Vagina (tissue), 2 donors: ENCODE results near the gene GALNTL6. TPM values are rescaled to one million over a fixed set of nuclear protein-coding genes. Genes with fewer than 3 reads are reported as not detected.

Experiments used
- DNase-seq, 2 donors: peaks; one replicate each; pipeline ENCODE4 v3.0.0-alpha.2; 2017; ENCODE audit errors: extremely low spot score in 2 of 2
- H3K27ac ChIP-seq: fragments of 200-600 bp; sonication (generic); one replicate; pipeline ENCODE4 v1.5.1; 2019
- H3K27me3 ChIP-seq: fragments of 200-600 bp; sonication (generic); one replicate; pipeline ENCODE4 v1.5.1; 2019
- H3K36me3 ChIP-seq, 2 donors: fragments of 200-600 bp; sonication (generic); one replicate each; pipeline ENCODE4 v1.5.1; 2017 to 2019
- H3K4me1 ChIP-seq: fragments of 200-600 bp; sonication (generic); one replicate; pipeline ENCODE4 v1.5.1; 2019
- H3K4me3 ChIP-seq, 2 donors: fragments of 200-600 bp; sonication (generic); 1 replicate in 1 of 2; 2 replicates in 1 of 2; pipeline ENCODE4 v1.5.1; 2016 to 2019
- H3K9me3 ChIP-seq: fragments of 200-600 bp; sonication (generic); one replicate; pipeline ENCODE4 v1.5.1; 2019
- CTCF ChIP-seq, 3 experiments: fragments of 450-650 bp in 2 of 3; fragments of 200-600 bp in 1 of 3; sonication (generic) in 1 of 3; IDR thresholded peaks; one replicate each; pipeline ENCODE4 v1.5.1; 2017 to 2019; ENCODE audit warnings: antibody characterized with exemption in 3 of 3, mild to moderate bottlenecking in 2 of 3, moderate library complexity in 2 of 3
- POLR2A ChIP-seq, 2 donors: fragments of 450-650 bp; IDR thresholded peaks; one replicate each; pipeline ENCODE4 v1.6.1; 2017; ENCODE audit warnings: antibody characterized with exemption in 2 of 2, mild to moderate bottlenecking in 2 of 2, moderate library complexity in 2 of 2
- POLR2AphosphoS5 ChIP-seq, 2 donors: sonication (generic); formaldehyde crosslinking; IDR thresholded peaks; one replicate each; pipeline ENCODE4 v1.9.0; 2017; ENCODE audit warnings: antibody characterized with exemption in 2 of 2, mild to moderate bottlenecking in 2 of 2, low read depth in 1 of 2; ENCODE audit not compliant: insufficient read depth in 1 of 2
- intact Hi-C: fragments of 100-400 bp; cut with DNase I; formaldehyde crosslinking; loops from one replicate; pipeline ENCODE4 v1.15.1; 2023
- total RNA-seq: library from RNA; depleted of rRNA; stranded (reverse); fragments of >200 nt; gene quantifications from one replicate; pipeline ENCODE4 v1.2.3, GENCODE V29; 2016

Gene GALNTL6
- total RNA-seq, 1 donor from 2014 or later = 0.74 TPM

GRCh38 chr4:172619218-172619617 is 806.0 kb downstream of the GALNTL6 start:
- DNase-seq = no peak
- H3K9me3 ChIP-seq = no peaks in the 10 kb centered on the region
- H3K4me3 ChIP-seq = no peak overlapping the region
- intact Hi-C loops = no loop called here
- H3K4me1 ChIP-seq = no peaks in the 10 kb centered on the region
- TF ChIP-seq CTCF (IDR thresholded peaks at IDR 0.05) (no peak), POLR2A (IDR thresholded peaks at IDR 0.05) (no peak), POLR2AphosphoS5 (IDR thresholded peaks at IDR 0.05; ENCODE audit: insufficient read depth in 1 of 2, low read depth in 1 of 2) (no peak)
- H3K27me3 ChIP-seq = no peaks in the 10 kb centered on the region
- H3K36me3 ChIP-seq = no peaks in the 10 kb centered on the region
- H3K27ac ChIP-seq = no peak overlapping the region

- Histone ChIP-seq H3K36me3 (no peaks in the 10 kb centered on the region), H3K9me3 (no peaks in the 10 kb centered on the region), H3K4me1 (no peaks in the 10 kb centered on the region), H3K27ac (no peak overlapping the region), H3K4me3 (no peak overlapping the region), H3K27me3 (no peaks in the 10 kb centered on the region)
- DNase-seq = no peak
- intact Hi-C loops = no loop called here
- TF ChIP-seq POLR2AphosphoS5 (IDR thresholded peaks at IDR 0.05; ENCODE audit: insufficient read depth in 1 of 2, low read depth in 1 of 2) = no peak
- no peak for TF ChIP-seq POLR2A (IDR thresholded peaks at IDR 0.05)
- TF ChIP-seq CTCF (IDR thresholded peaks at IDR 0.05) = no peak
Measured at GRCh38 chr4:172619798-172620197, 806.6 kb downstream of the GALNTL6 start.

- intact Hi-C loops = no loop called here
- Histone ChIP-seq H3K4me3 (no peak overlapping the region), H3K9me3 (no peaks in the 10 kb centered on the region)
Measured at GRCh38 chr4:172628263-172628662, 815.1 kb downstream of the GALNTL6 start.

GRCh38 chr4:172630280-172630679 is 817.1 kb downstream of the GALNTL6 start:
- H3K36me3 ChIP-seq = no peaks in the 10 kb centered on the region
- intact Hi-C loops = no loop called here
- no peak overlapping the region for H3K4me3 ChIP-seq
- no peak for TF ChIP-seq POLR2AphosphoS5 (IDR thresholded peaks at IDR 0.05; ENCODE audit: insufficient read depth in 1 of 2, low read depth in 1 of 2)
- no peak for TF ChIP-seq CTCF (IDR thresholded peaks at IDR 0.05)
- no peak for TF ChIP-seq POLR2A (IDR thresholded peaks at IDR 0.05)
- H3K9me3 ChIP-seq = no peaks in the 10 kb centered on the region
- H3K27ac ChIP-seq = no peak overlapping the region
- no peak for DNase-seq
- no peaks in the 10 kb centered on the region for H3K4me1 ChIP-seq
- no peaks in the 10 kb centered on the region for H3K27me3 ChIP-seq

More at GRCh38 chr4:172628263-172628662, 815.1 kb downstream of the GALNTL6 start:
- TF ChIP-seq POLR2AphosphoS5 (IDR thresholded peaks at IDR 0.05; ENCODE audit: insufficient read depth in 1 of 2, low read depth in 1 of 2) = no peak
- no peak for TF ChIP-seq POLR2A (IDR thresholded peaks at IDR 0.05)
- TF ChIP-seq CTCF (IDR thresholded peaks at IDR 0.05) = no peak
- no peak overlapping the region for H3K27ac ChIP-seq
- no peaks in the 10 kb centered on the region for H3K36me3 ChIP-seq
- H3K4me1 ChIP-seq = no peaks in the 10 kb centered on the region
- no peaks in the 10 kb centered on the region for H3K27me3 ChIP-seq
- DNase-seq = no peak

DNA sequence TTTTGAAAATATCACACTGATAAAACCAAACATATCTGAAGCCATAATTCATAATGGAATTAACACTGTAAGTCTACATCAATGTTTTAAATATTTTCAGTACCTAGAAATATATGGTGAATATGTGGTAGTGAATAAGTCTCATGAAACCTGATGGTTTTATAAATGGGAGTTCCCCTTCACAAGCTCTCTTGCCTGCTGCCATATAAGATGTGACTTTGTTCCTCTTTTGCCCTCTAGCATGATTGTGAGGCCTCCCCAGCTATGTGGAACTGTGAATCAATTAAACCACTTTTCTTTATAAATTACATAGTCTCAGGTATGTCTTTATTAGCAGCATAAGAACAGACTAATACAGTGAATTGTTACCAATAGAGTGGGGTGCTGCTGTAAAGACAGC is 818.6 kb downstream of the GALNTL6 start:
- Histone ChIP-seq H3K27ac (no peak overlapping the region), H3K36me3 (no peaks in the 10 kb centered on the region), H3K4me3 (no peak overlapping the region), H3K9me3 (no peaks in the 10 kb centered on the region), H3K27me3 (no peaks in the 10 kb centered on the region), H3K4me1 (no peaks in the 10 kb centered on the region)
- TF ChIP-seq CTCF (IDR thresholded peaks at IDR 0.05) = no peak
- TF ChIP-seq POLR2A (IDR thresholded peaks at IDR 0.05) = no peak
- no peak for TF ChIP-seq POLR2AphosphoS5 (IDR thresholded peaks at IDR 0.05; ENCODE audit: insufficient read depth in 1 of 2, low read depth in 1 of 2)
- DNase-seq = no peak
- intact Hi-C loops = no loop called here
